ENCODE data around the gene PRSS56.

The PRSS56 gene

DNA sequence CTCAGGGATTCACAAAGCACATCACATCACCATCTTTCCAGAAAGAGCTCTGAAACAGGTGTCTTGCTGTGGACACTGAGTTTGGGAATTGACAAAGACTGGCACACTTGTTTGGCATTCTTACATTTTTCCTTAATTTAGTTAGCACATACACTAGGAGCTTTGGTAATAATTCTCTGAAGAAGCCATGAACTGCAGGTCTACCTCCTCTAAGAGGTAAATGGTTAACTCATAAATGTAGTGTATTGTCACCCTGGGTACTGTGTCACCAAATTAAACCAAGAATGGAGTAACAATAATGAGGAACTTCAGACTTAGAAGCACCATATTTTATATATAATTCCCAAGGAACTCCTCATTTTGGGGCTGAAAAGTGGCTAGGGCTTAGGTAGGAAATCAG lies 52.9 kb downstream of the PRSS56 start:
- DNase-seq (ENCODE audit: low read depth in 2 of 2): no peak

DNA sequence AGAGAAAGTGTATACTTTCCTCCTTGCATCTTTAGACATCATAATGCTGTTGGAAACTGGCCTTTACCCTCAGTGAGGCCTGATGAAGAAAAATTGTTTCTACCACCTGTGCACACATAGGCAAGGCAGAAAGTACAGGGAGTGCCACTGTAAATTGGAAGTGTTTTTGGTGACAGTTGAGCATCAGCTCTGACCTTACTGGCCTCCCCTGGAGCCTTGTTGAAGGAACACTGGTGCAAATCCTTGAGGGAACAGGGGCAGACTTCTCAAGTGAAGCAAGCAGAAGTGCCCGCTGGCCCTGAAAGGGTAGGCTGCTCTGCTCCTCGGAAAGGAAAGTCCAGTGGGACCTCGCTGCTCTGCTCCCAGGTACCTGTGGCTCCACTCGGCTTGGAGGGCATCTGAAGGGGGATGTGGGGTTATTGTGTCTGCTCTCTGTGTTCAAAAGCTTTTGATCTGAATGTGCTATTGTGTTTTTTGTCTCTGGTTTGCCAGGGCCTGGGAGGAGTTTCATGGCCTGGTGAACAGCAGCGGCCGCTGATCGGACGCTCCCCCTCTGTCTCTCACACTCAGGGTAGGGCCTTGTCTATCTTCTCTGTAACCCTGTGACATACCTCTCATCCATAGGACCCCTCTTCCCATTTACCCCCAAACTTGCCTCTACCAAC lies 53.7 kb downstream of the PRSS56 start:
- no peak for DNase-seq (ENCODE audit: low read depth in 2 of 2)

DNA sequence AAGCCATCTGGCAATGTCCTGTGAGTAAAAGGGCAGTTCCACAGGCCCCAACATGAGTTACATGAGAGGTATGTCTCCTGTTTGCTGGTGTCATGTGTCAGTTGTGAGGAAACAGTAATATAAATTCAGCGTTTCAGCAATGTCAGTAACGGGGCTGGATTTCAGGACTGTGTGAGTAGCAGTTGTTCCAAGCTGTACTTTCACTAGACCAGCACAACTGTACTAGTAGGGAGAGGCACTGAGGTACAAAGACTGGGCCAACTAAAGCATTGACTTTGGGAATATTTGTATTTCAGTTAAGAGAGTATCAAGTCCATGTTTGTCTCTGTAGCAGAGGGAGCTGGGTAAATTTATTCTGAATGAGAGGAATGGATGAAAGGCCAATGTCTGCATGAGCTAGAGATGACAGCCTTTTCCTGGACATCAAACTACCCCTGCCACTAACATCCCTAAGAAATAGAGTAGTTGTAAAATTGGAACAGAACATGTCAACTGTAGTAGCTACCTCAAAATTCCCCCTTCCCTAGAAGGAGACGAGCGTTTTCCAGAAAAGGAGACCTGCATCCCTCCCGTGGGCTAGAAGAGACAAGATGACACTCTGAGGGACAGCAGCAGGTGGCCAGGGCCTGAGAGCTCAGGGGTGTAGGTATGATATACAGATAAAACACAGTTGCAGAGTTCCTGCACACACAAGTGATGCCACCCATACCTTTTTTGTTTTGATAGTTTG lies 54.7 kb downstream of the PRSS56 start:
- no peak for DNase-seq (ENCODE audit: low read depth in 2 of 2)

Data from stimulated activated CD4-positive, alpha-beta T cell treated with anti-CD3 and anti-CD28 coated beads, Interleukin-1b, Interleukin-23, amount 100 ng/mL, for 1 hour (primary cell).